MM.1S (cell line): ENCODE measurements around the gene TRAIP.

Source experiments
- DNase-seq: peaks from one replicate; pipeline ENCODE4 v3.0.0-alpha.2; 2015
- H2AFZ ChIP-seq: fragments of 300-600 bp; sonication (generic); 2 replicates; pipeline ENCODE4 v1.6.0; 2016; ENCODE audit warnings: antibody characterized with exemption, low read length
- H3F3A ChIP-seq: fragments of 300-600 bp; sonication (generic); 2 replicates; pipeline ENCODE4 v1.6.1; 2016; ENCODE audit warnings: mild to moderate bottlenecking, antibody characterized with exemption, low read length, moderate library complexity, mixed read lengths; ENCODE audit not compliant: insufficient read depth
- H3K27ac ChIP-seq: fragments of 300-600 bp; sonication (generic); 2 replicates; pipeline ENCODE4 v1.5.1; 2016; ENCODE audit warnings: mild to moderate bottlenecking, low read length
- H3K27me3 ChIP-seq: fragments of 300-600 bp; sonication (generic); replicated peaks from 2 replicates; pipeline ENCODE4 v1.6.0; 2016; ENCODE audit warnings: low read length; ENCODE audit not compliant: insufficient read depth
- H3K36me3 ChIP-seq: fragments of 300-600 bp; sonication (generic); replicated peaks from 2 replicates; pipeline ENCODE4 v1.6.1; 2016; ENCODE audit warnings: mild to moderate bottlenecking, low read length, mixed read lengths; ENCODE audit not compliant: insufficient read depth
- H3K4me1 ChIP-seq: fragments of 300-600 bp; sonication (generic); 2 replicates; pipeline ENCODE4 v1.6.1; 2016; ENCODE audit warnings: low read length, mixed read lengths
- H3K4me2 ChIP-seq: fragments of 300-600 bp; sonication (generic); 2 replicates; pipeline ENCODE4 v1.6.0; 2016; ENCODE audit warnings: low read depth, low read length
- H3K4me3 ChIP-seq: fragments of 300-600 bp; sonication (generic); 2 replicates; pipeline ENCODE4 v1.5.1; 2016; ENCODE audit warnings: low read length, mixed read lengths
- H3K79me2 ChIP-seq: fragments of 300-600 bp; sonication (generic); 2 replicates; pipeline ENCODE4 v1.6.1; 2016; ENCODE audit warnings: mixed run types, low read length, mixed read lengths
- H3K9ac ChIP-seq: fragments of 300-600 bp; sonication (generic); 2 replicates; pipeline ENCODE4 v1.6.1; 2016; ENCODE audit warnings: low read length, mixed read lengths
- H3K9me2 ChIP-seq: fragments of 300-600 bp; sonication (generic); replicated peaks from 2 replicates; pipeline ENCODE4 v1.6.1; 2016; ENCODE audit warnings: mild to moderate bottlenecking, low read length, mixed read lengths; ENCODE audit not compliant: insufficient read depth
- H3K9me3 ChIP-seq: fragments of 300-600 bp; sonication (generic); replicated peaks from 2 replicates; pipeline ENCODE4 v1.6.1; 2016; ENCODE audit warnings: mild to moderate bottlenecking, low read length, mixed read lengths; ENCODE audit not compliant: insufficient read depth
- H4K20me1 ChIP-seq: fragments of 300-600 bp; sonication (generic); 2 replicates; pipeline ENCODE4 v1.6.1; 2016; ENCODE audit warnings: mild to moderate bottlenecking, low read length, moderate library complexity, mixed read lengths; ENCODE audit not compliant: insufficient read depth
- EZH2 ChIP-seq: fragments of 300-600 bp; sonication (generic); optimal IDR thresholded peaks from 2 replicates; pipeline ENCODE3; 2017; ENCODE audit warnings: low read depth, mild to moderate bottlenecking, antibody characterized with exemption, low read length, mixed read lengths
- EZH2phosphoT487 ChIP-seq: fragments of 300-600 bp; sonication (generic); IDR thresholded peaks from 2 replicates; pipeline ENCODE4 v1.6.1; 2018; ENCODE audit warnings: antibody characterized with exemption, low read length
- TF ChIP-seq, protein P1 (sequence below): fragments of 300-600 bp; sonication (generic); IDR thresholded peaks from 2 replicates; pipeline ENCODE4 v1.5.1; 2016; ENCODE audit warnings: antibody characterized with exemption, low read length, mixed read lengths

TRAIP gene

DNA sequence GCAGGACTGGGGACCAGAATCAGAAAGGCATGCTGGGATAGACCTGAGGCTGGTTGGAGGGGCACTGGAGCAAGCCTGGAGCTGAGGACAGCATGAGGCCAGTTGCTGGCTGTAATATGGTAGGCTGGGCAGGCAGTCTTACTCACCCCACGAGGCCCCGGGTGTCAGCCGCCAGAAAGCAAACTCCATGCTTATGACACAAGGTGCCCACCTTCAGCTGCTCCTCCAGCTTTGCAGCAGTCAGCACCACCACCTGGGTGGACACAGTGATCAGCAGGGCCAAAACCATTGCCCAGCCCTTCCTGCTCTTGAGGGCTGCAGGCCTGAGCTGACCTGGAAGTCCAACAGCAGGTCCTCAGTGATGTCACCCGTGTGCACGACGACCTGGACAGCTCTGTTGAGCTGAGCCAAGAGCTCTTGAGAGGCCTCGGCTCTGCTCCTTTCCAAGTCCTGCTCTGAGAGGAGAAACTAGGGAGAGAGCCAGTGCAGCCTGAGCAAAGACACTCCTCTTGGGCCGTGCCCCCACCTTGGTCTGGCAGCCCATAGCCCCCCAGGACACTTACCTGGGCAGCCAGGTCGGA, 43.4 kb downstream of the TRAIP start:
- H3K4me2 ChIP-seq = peak overlapping the region; percentile 79; the same call in 1 of the 2 replicates
- no peak overlapping the region for H3K27ac ChIP-seq
- peak overlapping the region; percentile 33; the same call in 1 of the 2 replicates for H3K9ac ChIP-seq

DNA sequence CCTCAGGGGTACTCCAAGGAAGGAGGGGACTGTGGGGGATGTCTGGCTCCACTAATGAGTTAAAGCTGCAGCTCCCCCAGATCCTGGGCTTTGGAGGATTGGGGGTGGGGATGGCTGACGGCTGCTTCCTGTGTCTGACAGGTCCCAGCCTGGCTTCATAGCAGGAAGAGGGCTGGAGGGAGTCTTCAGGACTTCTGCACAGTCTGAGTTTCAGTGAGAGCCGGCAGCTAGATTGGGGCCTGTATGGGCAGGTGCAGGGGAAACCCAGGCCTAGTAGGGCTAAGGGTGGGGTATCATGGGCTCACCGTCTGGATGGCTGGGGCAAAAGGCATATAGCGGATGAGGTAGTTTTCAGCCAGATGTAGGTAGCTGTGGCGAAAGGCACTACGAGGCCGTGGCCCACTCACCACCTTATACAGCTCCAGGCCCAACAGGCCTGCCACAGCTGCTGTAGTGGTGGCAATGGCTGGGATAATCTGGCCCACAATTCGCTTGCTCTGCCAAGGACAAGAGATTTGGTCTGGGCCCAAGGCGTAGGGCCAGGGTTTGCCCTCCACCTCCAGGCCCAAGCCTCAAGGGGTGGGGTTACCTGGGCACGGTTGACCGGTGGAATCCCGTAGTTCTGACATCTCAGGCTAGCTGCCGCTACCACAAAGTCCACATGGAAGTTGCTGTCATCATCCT, 48.8 kb downstream of the TRAIP start:
- Histone ChIP-seq H2AFZ (no peak overlapping the region), H3K9ac (no peak overlapping the region), H3K9me2 (no peaks in the 10 kb centered on the region), H3F3A (no peaks in the 10 kb centered on the region), H3K4me2 (no peak overlapping the region), H3K4me3 (no peak overlapping the region), H3K27ac (no peak overlapping the region), H3K27me3 (no peaks in the 10 kb centered on the region; the same call in 1 of the 2 replicates), H3K79me2 (no peaks in the 10 kb centered on the region), H3K4me1 (no peaks in the 10 kb centered on the region), H4K20me1 (no peaks in the 10 kb centered on the region), H3K36me3 (no peaks in the 10 kb centered on the region), H3K9me3 (no peaks in the 10 kb centered on the region)
- TF ChIP-seq, protein P1, sequence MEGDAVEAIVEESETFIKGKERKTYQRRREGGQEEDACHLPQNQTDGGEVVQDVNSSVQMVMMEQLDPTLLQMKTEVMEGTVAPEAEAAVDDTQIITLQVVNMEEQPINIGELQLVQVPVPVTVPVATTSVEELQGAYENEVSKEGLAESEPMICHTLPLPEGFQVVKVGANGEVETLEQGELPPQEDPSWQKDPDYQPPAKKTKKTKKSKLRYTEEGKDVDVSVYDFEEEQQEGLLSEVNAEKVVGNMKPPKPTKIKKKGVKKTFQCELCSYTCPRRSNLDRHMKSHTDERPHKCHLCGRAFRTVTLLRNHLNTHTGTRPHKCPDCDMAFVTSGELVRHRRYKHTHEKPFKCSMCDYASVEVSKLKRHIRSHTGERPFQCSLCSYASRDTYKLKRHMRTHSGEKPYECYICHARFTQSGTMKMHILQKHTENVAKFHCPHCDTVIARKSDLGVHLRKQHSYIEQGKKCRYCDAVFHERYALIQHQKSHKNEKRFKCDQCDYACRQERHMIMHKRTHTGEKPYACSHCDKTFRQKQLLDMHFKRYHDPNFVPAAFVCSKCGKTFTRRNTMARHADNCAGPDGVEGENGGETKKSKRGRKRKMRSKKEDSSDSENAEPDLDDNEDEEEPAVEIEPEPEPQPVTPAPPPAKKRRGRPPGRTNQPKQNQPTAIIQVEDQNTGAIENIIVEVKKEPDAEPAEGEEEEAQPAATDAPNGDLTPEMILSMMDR = no peak
- no peak for TF ChIP-seq EZH2
- no peak for TF ChIP-seq EZH2phosphoT487
- no peak for DNase-seq

More for the DNA sequence above, 43.4 kb downstream of the TRAIP start:
- H3K4me1 ChIP-seq = peaks cover 3% of the 10 kb centered on the region; the same call in 1 of the 2 replicates
- H3K4me3 ChIP-seq = peak overlapping the region; percentile 56; the same call in 1 of the 2 replicates
- no peaks in the 10 kb centered on the region for H3K9me3 ChIP-seq
- no peaks in the 10 kb centered on the region for H3K9me2 ChIP-seq
- no peaks in the 10 kb centered on the region for H3K36me3 ChIP-seq
- peak overlapping the region; percentile 91; the same call in 1 of the 2 replicates for H2AFZ ChIP-seq
- H3F3A ChIP-seq = no peaks in the 10 kb centered on the region
- no peaks in the 10 kb centered on the region for H4K20me1 ChIP-seq
- H3K79me2 ChIP-seq = no peaks in the 10 kb centered on the region
- no peak for DNase-seq
- TF ChIP-seq EZH2phosphoT487 = no peak
- TF ChIP-seq EZH2 = no peak
- TF ChIP-seq, protein P1 = no peak
- no peaks in the 10 kb centered on the region for H3K27me3 ChIP-seq

DNA sequence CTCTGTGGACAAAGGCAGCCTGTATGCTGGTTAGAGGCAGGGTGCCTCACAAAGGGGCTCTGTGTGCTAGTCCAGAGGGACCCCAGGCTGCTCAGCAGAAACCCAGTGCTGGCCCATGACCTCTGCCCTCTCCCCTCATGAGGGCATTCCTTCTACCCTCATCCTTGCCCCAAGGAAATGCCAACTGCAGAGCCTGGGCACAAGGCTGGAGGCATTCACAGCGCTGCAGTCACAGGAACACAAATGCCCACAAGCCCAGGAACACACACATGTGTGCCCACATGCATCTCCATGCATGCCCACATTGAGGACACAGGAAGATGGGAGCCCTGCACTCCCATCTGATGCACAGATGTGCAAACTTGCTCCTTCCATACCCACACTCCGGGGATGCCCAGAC, 49.5 kb downstream of the TRAIP start:
- Histone ChIP-seq H3K79me2 (no peaks in the 10 kb centered on the region), H3K27me3 (peaks cover 2% of the 10 kb centered on the region; the same call in 1 of the 2 replicates), H3K4me2 (no peak overlapping the region), H3K9ac (no peak overlapping the region), H3K9me3 (no peaks in the 10 kb centered on the region), H3K4me1 (no peaks in the 10 kb centered on the region), H4K20me1 (no peaks in the 10 kb centered on the region), H2AFZ (no peak overlapping the region), H3F3A (no peaks in the 10 kb centered on the region), H3K4me3 (no peak overlapping the region), H3K9me2 (no peaks in the 10 kb centered on the region), H3K27ac (no peak overlapping the region), H3K36me3 (no peaks in the 10 kb centered on the region)
- no peak for DNase-seq
- TF ChIP-seq EZH2 (no peak), EZH2phosphoT487 (no peak)
- TF ChIP-seq, protein P1 = no peak
